GM12878 (cell line): ENCODE measurements around the gene DCAF4. TPM values are rescaled to one million over a fixed set of nuclear protein-coding genes. Genes with fewer than 3 reads are reported as not detected.

ENCODE experiments used
- ATAC-seq: fragments of 200-7000 bp; cut with Tn5 transposase; 3 replicates; pipeline ENCODE4 v1.9.1; 2020; ENCODE audit warnings: mild to moderate bottlenecking, moderate library complexity
- BruUV-seq: library from RNA; stranded (reverse); fragments of 400-500 nt; replicated peaks from 2 replicates; lab custom pipeline; 2021; lab: Mats Ljungman, UMichigan
- CTCF ChIA-PET: fragments of 300-600 bp; sonication (Branson Sonifier 250); formaldehyde crosslinking; extraction: SDS; loops from one replicate; lab custom pipeline; 2021; ENCODE audit warnings: inconsistent platforms; lab: Yijun Ruan, JAX
- POLR2A ChIA-PET: fragments of 350-600 bp; formaldehyde crosslinking; extraction: SDS; loops from one replicate; lab custom pipeline; 2021; ENCODE audit warnings: inconsistent platforms; lab: Charles Lee
- RAD21 ChIA-PET: fragments of 300-600 bp; sonication (Branson Sonifier 250); formaldehyde crosslinking; loops from one replicate; lab custom pipeline; 2023; ENCODE audit warnings: antibody characterized with exemption; ENCODE audit not compliant: unreplicated experiment; lab: Charles Lee
- SMC1A ChIA-PET: fragments of 300-600 bp; sonication (Branson Sonifier 250); formaldehyde crosslinking; loops from one replicate; lab custom pipeline; 2023; ENCODE audit not compliant: unreplicated experiment, uncharacterized antibody; lab: Charles Lee
- DNase-seq: peaks from one replicate; pipeline ENCODE4 v3.0.0-alpha.2; 2011; ENCODE audit warnings: low read depth, low spot score
- FAIRE-seq: peaks from 3 replicates; lab custom pipeline; 2011; peaks lifted over from hg19 to GRCh38; lab: Jason Lieb, UNC
- H2AFZ ChIP-seq: 2 replicates; pipeline ENCODE4 v1.6.0; 2011; ENCODE audit warnings: low read depth, low read length, control low read depth; ENCODE audit not compliant: control insufficient read depth
- H3K27ac ChIP-seq: 2 replicates; pipeline ENCODE4 v1.5.1; 2011; ENCODE audit warnings: control low read depth; ENCODE audit not compliant: control insufficient read depth, insufficient read depth
- H3K27me3 ChIP-seq, 2 experiments: replicated peaks in 1 of 2; 2 replicates each; pipeline versions ENCODE4 v1.6.0 to v1.6.1; 2011; ENCODE audit warnings: low read length in 1 of 2; ENCODE audit not compliant: control insufficient read depth in 2 of 2, insufficient read depth in 2 of 2
- H3K36me3 ChIP-seq, 2 experiments: 2 replicates each; pipeline ENCODE4 v1.5.1; 2011; ENCODE audit warnings: low read length in 1 of 2; ENCODE audit not compliant: control insufficient read depth in 2 of 2, insufficient read depth in 2 of 2
- H3K4me1 ChIP-seq: 2 replicates; pipeline ENCODE4 v1.6.1; 2011; ENCODE audit warnings: mild to moderate bottlenecking, low read length, moderate library complexity, mixed read lengths; ENCODE audit not compliant: control insufficient read depth, insufficient read depth
- H3K4me2 ChIP-seq: 2 replicates; pipeline ENCODE4 v1.6.0; 2011; ENCODE audit warnings: control low read depth; ENCODE audit not compliant: control insufficient read depth, insufficient read depth
- H3K4me3 ChIP-seq: fragments of 200-600 bp; sonication (generic); 2 replicates; pipeline ENCODE4 v1.5.1; 2016
- H3K79me2 ChIP-seq: 2 replicates; pipeline ENCODE4 v1.6.0; 2011; ENCODE audit warnings: low read length; ENCODE audit not compliant: control insufficient read depth, insufficient read depth
- H3K9ac ChIP-seq: 2 replicates; pipeline ENCODE4 v1.8.0; 2011; ENCODE audit warnings: low read length, control low read depth, mixed read lengths; ENCODE audit not compliant: control insufficient read depth, insufficient read depth
- H3K9me3 ChIP-seq: replicated peaks from 3 replicates; pipeline ENCODE4 v1.5.1; 2011; ENCODE audit warnings: mild to moderate bottlenecking, low read length; ENCODE audit not compliant: control insufficient read depth, insufficient read depth
- H4K20me1 ChIP-seq: 2 replicates; pipeline ENCODE4 v1.6.0; 2011; ENCODE audit not compliant: control insufficient read depth, insufficient read depth
- CEBPB ChIP-seq, 2 experiments: fragments of 150-350 bp in 1 of 2; IDR thresholded peaks; 2 replicates each; pipeline ENCODE4 v1.6.1; 2012 to 2014; ENCODE audit warnings: low read depth in 2 of 2, low read length in 2 of 2, borderline replicate concordance in 1 of 2, inconsistent platforms in 1 of 2
- ELK1 ChIP-seq: IDR thresholded peaks from 2 replicates; pipeline ENCODE4 v1.6.1; 2012; ENCODE audit warnings: low read depth, low read length, improper control_type of control experiment
- NR2C2 ChIP-seq: IDR thresholded peaks from 2 replicates; pipeline ENCODE4 v1.6.1; 2011; ENCODE audit warnings: borderline replicate concordance, low read depth; ENCODE audit not compliant: control insufficient read depth, insufficient read length
- PAX8 ChIP-seq: fragments of 450-650 bp; IDR thresholded peaks from 2 replicates; pipeline ENCODE4 v1.6.1; 2017; ENCODE audit warnings: mild to moderate bottlenecking, moderate library complexity
- POU2F2 ChIP-seq: IDR thresholded peaks from 3 replicates; pipeline ENCODE4 v1.6.1; 2011; ENCODE audit warnings: low read depth, mild to moderate bottlenecking, low read length, borderline replicate concordance
- RAD21 ChIP-seq: IDR thresholded peaks from 2 replicates; pipeline ENCODE4 v1.6.1; 2011; ENCODE audit warnings: mild to moderate bottlenecking, low read depth, low read length, moderate library complexity; ENCODE audit not compliant: insufficient read depth
- SRF ChIP-seq, 2 experiments: IDR thresholded peaks; 2 replicates each; pipeline ENCODE4 v1.6.1; 2011; ENCODE audit warnings: low read depth in 2 of 2, low read length in 2 of 2, mild to moderate bottlenecking in 1 of 2, moderate library complexity in 1 of 2
- ZNF592 ChIP-seq: fragments of 450-650 bp; IDR thresholded peaks from 2 replicates; pipeline ENCODE4 v1.6.1; 2017; ENCODE audit warnings: mild to moderate bottlenecking, moderate library complexity
- WGBS: methylation state at CpG from one replicate; pipeline ENCODE4 v1.1.6; 2016; ENCODE audit warnings: low lambda C conversion rate; ENCODE audit not compliant: insufficient replicate concordance, insufficient coverage; ENCODE audit errors: missing lambda C conversion rate; 5-methylcytosine and 5-hydroxymethylcytosine counted together
- in situ Hi-C: fragments of 300-500 bp; cut with MboI; formaldehyde crosslinking; loops from 9 replicates; pipeline ENCODE4 v1.14.3; 2018; ENCODE audit warnings: mixed read lengths
- intact Hi-C: fragments of 100-400 bp; cut with micrococcal nuclease; formaldehyde crosslinking; loops from one replicate; pipeline ENCODE4 v1.14.2; 2022; ENCODE audit not compliant: unreplicated experiment
- polyA plus RNA-seq, 11 experiments: library from polyadenylated mRNA; depleted of rRNA in 4 of 11; unstranded in 6 of 11; stranded (reverse) in 5 of 11; fragments of >200 nt; fragmentation: Nextera tagmentation in 4 of 11; fragmentation: Illumina TruSeq in 1 of 11; extraction: Ambion mirVana in 4 of 11; extraction: Trizol in 1 of 11; gene quantifications; 1 replicate in 1 of 11; 2 replicates in 10 of 11; pipeline versions ENCODE4 v1.2.1 to v1.2.3, GENCODE V29; 2011 to 2016; ENCODE audit warnings: inconsistent platforms in 2 of 11, missing spikeins in 2 of 11, low read depth in 1 of 11
- total RNA-seq, 4 experiments: library from RNA; depleted of rRNA in 3 of 4; stranded (reverse); fragments of >200 nt in 3 of 4; fragmentation: Illumina TruSeq in 1 of 4; extraction: Trizol in 1 of 4; gene quantifications; 2 replicates each; pipeline versions ENCODE4 v1.2.1 to v1.2.3, GENCODE V29; 2013 to 2021
- TF ChIP-seq, protein P1 (sequence below): fragments of 450-650 bp; IDR thresholded peaks from 2 replicates; pipeline ENCODE4 v1.6.1; 2016; ENCODE audit warnings: mild to moderate bottlenecking

The DCAF4 gene
- total and polyA plus RNA-seq, 10 of the 15 experiments (the other 5 are each of a cell fraction or from before 2014, with no cell fraction given) = 2.6 to 51.1 (median 21.0) TPM

DNA sequence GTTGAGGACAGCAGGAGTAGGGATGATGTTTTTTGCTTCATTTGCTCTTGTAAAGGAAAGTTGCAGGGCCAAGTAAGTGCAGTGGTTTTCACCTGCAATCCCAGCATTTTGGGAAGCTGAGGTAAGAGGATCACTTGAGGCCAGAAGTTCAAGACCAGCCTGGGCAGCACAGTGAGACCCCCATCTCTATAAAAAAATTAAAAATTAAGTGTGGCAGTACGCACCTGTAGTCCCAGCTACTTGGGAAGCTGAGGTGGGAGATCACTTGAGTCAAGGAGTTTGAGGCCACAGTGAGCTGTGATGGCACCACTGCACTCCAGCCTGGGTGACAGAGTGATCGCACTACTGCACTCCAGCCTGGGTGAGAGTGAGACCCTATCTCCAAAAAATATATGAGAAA, 43.2 kb upstream of the DCAF4 start:
- ATAC-seq = no peak
- WGBS = 100% methylated on average over 2 of the region's 2 CpGs
- no peak overlapping the region for H3K9ac ChIP-seq
- ChIA-PET POLR2A (interaction anchor here (1.4 to 1.7 kb wide), 2 partner anchors 11 to 20 kb away, joined by 4 to 8 read pairs; partner anchors contain the start of gene DPF3), CTCF (interaction anchor here (1.0 to 2.2 kb wide), 4 partner anchors 11 to 369 kb away, joined by 3 to 9 read pairs (median 4); partner anchors contain the start of gene DPF3), RAD21 (interaction anchor here (1.0 kb wide), 1 partner anchor 20 kb away, joined by 7 read pairs; no protein-coding TSS in a partner anchor), SMC1A (interaction anchor here (0.9 to 2.2 kb wide), 4 partner anchors 12 to 369 kb away, joined by 3 to 8 read pairs (median 4); no protein-coding TSS in a partner anchor)
- H3K4me2 ChIP-seq = no peak overlapping the region
- TF ChIP-seq CEBPB (IDR thresholded peaks at IDR 0.05; ENCODE audit: borderline replicate concordance in 1 of 2, low read depth in 2 of 2, low read length in 2 of 2) (no peak), PAX8 (no peak), ZNF592 (no peak), NR2C2 (no peak), ELK1 (no peak), RAD21 (no peak), POU2F2 (no peak), SRF (IDR thresholded peaks at IDR 0.05; ENCODE audit: low read depth in 2 of 2, low read length in 2 of 2) (no peak)
- TF ChIP-seq, protein P1, sequence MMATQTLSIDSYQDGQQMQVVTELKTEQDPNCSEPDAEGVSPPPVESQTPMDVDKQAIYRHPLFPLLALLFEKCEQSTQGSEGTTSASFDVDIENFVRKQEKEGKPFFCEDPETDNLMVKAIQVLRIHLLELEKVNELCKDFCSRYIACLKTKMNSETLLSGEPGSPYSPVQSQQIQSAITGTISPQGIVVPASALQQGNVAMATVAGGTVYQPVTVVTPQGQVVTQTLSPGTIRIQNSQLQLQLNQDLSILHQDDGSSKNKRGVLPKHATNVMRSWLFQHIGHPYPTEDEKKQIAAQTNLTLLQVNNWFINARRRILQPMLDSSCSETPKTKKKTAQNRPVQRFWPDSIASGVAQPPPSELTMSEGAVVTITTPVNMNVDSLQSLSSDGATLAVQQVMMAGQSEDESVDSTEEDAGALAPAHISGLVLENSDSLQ = no peak
- H3K4me1 ChIP-seq = peaks cover 14% of the 10 kb centered on the region
- H4K20me1 ChIP-seq = no peaks in the 10 kb centered on the region
- H3K4me3 ChIP-seq = no peak overlapping the region
- DNase-seq = no peak
- in situ Hi-C loops = no loop called here
- no peaks in the 10 kb centered on the region for H3K27me3 ChIP-seq
- no peaks in the 10 kb centered on the region for H3K79me2 ChIP-seq
- BruUV-seq = no TSS peak
- no peak overlapping the region for H2AFZ ChIP-seq
- H3K27ac ChIP-seq = no peak overlapping the region
- H3K9me3 ChIP-seq = peaks cover 4% of the 10 kb centered on the region; the same call in 2 of the 3 replicates
- intact Hi-C loops = no loop called here
- H3K36me3 ChIP-seq = no peaks in the 10 kb centered on the region
- no peak for FAIRE-seq
